Epithelial cell of proximal tubule (primary cell): ENCODE measurements around the gene TUBA3E. TPM values are rescaled to one million over a fixed set of nuclear protein-coding genes. Genes with fewer than 3 reads are reported as not detected.
"Not testable (repeated sequence)": the region's sequence is repeated elsewhere in the genome, so short reads cannot be mapped to it uniquely, and the experiment has no call there.

Experiments
- DNase-seq: peaks from one replicate; pipeline ENCODE4 v3.0.0-alpha.2; 2011; ENCODE audit warnings: low read depth
- H3K4me3 ChIP-seq: 2 replicates; pipeline ENCODE4 v1.5.1; 2011; ENCODE audit warnings: low read depth, mild to moderate bottlenecking, low read length
- CTCF ChIP-seq: conservative IDR thresholded peaks from 2 replicates; pipeline ENCODE4 v1.5.1; 2012; ENCODE audit warnings: low read depth, mild to moderate bottlenecking, low read length
- total RNA-seq: library from RNA; depleted of rRNA; stranded (reverse); fragments of >200 nt; gene quantifications from 2 replicates; pipeline ENCODE4 v1.2.3, GENCODE V29; 2015

The TUBA3E gene
- total RNA-seq, 1 donor from 2014 or later = not detected

GRCh38 chr2:130160131-130160530 is 38.1 kb downstream of the TUBA3E start:
- TF ChIP-seq CTCF = no peak
- DNase-seq = no peak
- H3K4me3 ChIP-seq = no peak overlapping the region

GRCh38 chr2:130159376-130159775 is 38.9 kb downstream of the TUBA3E start:
- not testable (repeated sequence) for DNase-seq, H3K4me3 ChIP-seq

- no peak for DNase-seq
- no peak overlapping the region for H3K4me3 ChIP-seq
- no peak for TF ChIP-seq CTCF
Observed at GRCh38 chr2:130158631-130159030, 39.6 kb downstream of the TUBA3E start.

- not testable (repeated sequence) for DNase-seq
Observed at GRCh38 chr2:130157825-130158514, 40.3 kb downstream of the TUBA3E start.

GRCh38 chr2:130157354-130157753 is 40.9 kb downstream of the TUBA3E start:
- not testable (repeated sequence) for DNase-seq, H3K4me3 ChIP-seq

More at GRCh38 chr2:130157825-130158514, 40.3 kb downstream of the TUBA3E start:
- H3K4me3 ChIP-seq = not testable (repeated sequence)

GRCh38 chr2:130156624-130157004 is 41.6 kb downstream of the TUBA3E start:
- TF ChIP-seq CTCF = no peak
- DNase-seq = no peak
- H3K4me3 ChIP-seq = no peak overlapping the region

- peak; percentile 59 for TF ChIP-seq CTCF
- H3K4me3 ChIP-seq = not testable (repeated sequence)
- DNase-seq = peak; percentile 1
Observed at GRCh38 chr2:130155956-130156623, 42.1 kb downstream of the TUBA3E start.

- DNase-seq = no peak
- no peak for TF ChIP-seq CTCF
- H3K4me3 ChIP-seq = no peak overlapping the region
Observed at GRCh38 chr2:130154773-130155765, 43.2 kb downstream of the TUBA3E start.

- DNase-seq, H3K4me3 ChIP-seq: not testable (repeated sequence)
Observed at GRCh38 chr2:130154423-130154770, 43.8 kb downstream of the TUBA3E start.

GRCh38 chr2:130153721-130154422 is 44.4 kb downstream of the TUBA3E start:
- DNase-seq, H3K4me3 ChIP-seq: not testable (repeated sequence)
